Activated T-cell treated with anti-CD3 and anti-CD28 coated beads for 48 hours (primary cell): ENCODE measurements around the gene CDK14.
"Not testable (repeated sequence)": the region's sequence is repeated elsewhere in the genome, so short reads cannot be mapped to it uniquely, and the experiment has no call there.

Experiments
- DNase-seq: peaks from one replicate; pipeline ENCODE4 v3.0.0-alpha.2; 2020; ENCODE audit warnings: low read depth

The CDK14 gene

DNA sequence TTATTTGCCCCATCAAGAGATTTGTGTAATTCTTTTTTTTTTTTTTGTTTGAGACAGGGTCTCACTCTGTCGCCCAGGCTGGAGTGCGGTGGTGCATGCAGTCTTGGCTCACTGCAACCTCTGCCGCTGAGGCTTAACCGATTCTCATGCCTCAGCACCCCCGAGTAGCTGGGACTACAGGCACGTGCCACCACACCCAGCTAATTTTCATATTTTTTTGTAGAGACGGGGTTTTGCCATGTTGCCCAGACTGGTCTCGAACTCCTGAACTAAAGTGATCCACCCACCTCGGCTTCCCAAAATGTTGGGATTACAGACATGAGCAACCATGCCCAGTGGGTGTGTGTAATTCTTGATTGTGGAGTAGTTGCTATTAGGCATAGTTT lies 161.4 kb downstream of the CDK14 start:
- not testable (repeated sequence) for DNase-seq

DNA sequence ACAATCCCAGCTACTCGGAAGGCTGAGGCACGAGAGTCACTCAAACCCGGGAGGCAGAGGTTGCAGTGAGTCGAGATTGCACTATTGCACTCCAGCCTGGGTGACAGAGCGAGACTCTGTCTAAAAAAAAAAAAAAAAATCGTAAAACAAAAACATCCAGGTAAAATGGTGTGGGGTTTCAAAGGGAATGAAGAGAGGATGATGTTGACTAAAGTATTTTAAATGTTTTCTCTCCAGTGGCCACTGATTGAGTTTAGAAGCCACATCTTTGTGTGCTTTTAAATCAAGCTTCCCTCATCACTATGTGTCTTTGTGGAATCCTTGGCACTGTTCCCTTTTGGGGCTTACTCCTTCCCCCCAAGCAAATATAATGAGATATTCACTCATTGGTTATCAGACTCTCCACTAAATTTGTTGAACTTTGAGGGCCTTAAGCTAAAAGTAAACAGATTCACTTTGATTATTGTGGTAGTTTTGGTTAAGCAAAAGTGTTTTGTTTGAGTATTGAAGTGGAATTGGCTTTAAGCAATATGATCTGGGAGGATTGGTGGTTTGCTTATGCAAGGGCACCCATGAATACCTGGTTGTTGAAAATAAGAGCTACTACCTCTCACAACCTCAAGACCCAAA lies 162.9 kb downstream of the CDK14 start:
- no peak for DNase-seq

DNA sequence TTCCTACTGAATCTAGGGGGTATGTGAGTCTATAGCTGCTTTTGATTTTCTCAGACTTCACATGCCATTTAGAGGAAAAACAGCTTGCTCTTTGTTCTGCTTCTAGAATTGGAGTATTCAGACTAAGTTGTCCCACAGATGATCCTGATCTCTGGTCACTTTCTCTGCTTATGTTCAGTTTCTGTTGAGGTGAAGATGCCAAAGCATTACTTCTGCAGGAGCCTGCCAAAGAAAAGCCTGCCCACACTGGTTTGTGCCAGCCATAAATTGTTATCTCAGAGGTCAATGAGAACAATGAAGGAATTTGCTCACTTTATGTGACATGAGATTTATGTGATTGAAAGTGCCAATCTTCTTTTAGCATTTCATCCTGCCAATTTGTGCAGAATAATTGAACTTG lies 163.6 kb downstream of the CDK14 start:
- DNase-seq: no peak

DNA sequence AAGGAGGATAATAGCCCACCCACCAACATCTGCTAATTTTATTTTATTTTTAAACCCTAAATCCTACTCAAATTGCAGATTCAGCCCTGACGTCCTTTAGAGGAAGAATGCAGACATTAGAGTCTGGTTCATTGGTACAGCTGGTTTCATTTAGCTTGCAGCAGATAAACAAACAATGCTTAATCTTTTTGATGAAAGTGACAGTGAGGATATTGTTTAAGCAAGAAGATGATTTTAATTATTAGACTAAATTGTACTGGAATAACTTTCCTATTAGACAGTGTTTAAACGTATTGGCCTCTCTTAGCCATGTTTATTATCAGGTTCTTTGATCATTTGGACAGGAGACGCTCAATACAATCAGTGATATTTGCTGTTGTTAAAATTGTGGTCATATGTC lies 164.8 kb downstream of the CDK14 start:
- DNase-seq: no peak

DNA sequence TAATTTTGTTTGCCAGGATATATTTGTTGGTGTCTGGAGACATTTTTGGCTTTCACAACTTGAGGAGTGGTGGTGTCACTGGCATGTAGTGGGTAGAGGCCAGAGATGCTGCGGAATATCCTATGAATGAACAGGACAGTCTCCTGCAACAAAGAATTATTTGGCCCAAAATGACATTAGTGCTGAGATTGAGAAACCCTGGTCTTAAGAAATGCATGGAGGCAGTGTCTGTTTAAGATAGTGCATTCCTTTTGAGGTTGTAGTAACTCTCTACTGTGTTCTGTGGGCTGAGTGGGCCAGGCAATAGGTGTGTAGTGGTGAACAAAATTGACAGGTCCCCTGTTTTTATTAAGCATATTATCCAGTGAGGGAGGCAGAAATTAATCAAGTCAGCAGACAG lies 165.5 kb downstream of the CDK14 start:
- DNase-seq: no peak

DNA sequence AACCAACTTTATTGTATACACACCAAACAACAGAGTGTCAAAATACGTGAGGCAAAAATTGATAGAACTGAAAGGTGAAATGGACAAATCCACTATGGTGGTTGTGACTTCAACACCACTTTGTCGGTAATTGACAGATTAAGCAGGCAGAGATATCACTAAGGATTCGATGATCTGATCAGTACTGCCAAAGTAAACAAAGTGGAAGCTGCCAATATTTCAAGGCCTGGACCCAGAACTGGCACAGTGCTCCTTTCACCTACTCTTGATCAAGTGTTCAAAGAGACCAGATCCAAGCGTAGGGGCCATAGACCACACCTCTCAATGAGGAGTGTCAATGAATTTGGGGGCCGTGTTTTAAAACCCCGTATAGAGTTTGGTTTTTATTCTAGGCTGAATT lies 167.0 kb downstream of the CDK14 start:
- DNase-seq: no peak

DNA sequence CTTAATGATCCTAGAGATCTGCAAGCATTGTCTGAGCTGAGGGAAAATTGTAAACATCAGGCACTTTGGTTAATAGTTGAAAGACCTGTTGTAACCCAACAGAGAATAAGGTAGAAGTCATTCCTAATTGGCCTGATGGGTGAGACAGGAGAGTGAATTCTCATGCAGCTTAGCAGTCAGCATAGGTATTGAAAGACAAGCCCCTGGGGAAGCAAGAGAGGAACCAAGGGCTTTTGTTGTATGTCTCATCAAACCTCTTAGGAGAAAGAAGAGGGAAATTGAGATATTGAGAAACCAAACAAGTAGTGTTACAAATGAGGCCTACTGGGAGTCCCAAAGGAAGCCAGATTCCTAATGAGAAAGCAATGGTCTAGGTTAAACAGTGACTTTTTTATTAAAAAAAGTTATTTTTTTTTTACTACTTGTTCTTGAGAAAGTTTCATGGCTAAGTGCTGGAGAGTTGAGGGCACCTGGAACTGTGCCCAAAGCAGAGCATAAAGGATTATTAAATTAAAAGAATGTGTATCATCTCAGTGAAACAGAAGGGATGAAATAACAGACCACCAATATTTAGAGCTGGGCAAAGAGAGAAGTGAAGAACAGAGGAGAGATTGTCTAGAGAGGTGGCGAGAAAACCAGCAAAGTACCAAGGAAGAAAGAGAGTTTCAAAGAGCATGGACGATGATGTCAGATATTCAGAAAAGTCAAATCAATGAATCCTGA lies 168.9 kb downstream of the CDK14 start:
- no peak for DNase-seq

DNA sequence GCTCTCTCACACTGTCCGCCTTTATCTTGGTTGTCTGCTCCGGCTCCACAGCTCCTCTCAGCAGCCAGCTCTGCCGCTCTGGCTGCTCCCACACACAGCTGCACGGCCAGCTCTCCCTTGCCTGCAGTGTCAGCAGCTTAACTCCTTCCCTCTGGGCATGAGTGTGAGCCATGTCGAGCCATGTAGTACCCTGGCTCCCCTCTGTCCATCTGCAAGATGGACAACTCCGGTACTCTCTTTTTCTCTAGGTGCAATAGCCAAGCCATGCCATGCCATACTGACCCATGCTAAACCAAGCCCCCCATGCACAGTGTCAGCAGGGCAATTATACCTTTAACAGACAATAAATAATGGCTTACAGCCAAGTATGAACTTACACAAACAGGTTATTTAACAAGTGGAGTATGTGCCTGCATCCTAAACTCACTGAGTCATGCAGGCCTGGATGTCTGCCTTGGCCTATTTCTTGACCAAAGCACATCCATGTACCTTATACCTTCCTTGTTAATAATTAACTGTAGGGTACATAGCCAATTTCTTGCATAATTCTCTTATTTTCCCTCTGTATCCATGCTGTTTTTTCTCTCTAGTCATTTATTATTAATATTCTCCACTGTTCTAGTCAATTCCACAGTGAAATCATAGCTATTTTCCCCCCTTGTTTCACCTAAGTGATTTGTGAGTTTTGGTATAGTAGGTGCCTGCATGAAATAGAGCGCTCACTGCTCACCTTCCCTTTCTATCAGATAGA lies 170.9 kb downstream of the CDK14 start:
- no peak for DNase-seq

DNA sequence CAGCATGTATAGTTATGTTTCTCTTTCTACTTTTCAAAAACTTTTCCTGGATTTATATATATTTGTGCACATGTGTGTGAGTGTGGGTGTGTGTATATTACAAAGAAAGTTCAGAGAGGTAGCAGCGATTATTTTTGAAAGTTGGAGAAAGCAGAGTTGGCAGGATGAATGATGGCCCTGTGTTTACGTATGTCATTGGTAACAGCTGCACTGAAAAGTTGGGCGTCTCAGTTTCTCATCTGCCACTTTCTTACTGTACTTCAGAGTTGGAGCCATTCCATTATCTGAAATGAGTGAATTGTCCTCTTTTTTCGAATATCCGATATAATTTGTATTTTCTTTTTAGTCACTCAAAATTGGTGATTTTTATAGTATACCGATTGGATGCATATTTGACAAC lies 172.2 kb downstream of the CDK14 start:
- DNase-seq: no peak

DNA sequence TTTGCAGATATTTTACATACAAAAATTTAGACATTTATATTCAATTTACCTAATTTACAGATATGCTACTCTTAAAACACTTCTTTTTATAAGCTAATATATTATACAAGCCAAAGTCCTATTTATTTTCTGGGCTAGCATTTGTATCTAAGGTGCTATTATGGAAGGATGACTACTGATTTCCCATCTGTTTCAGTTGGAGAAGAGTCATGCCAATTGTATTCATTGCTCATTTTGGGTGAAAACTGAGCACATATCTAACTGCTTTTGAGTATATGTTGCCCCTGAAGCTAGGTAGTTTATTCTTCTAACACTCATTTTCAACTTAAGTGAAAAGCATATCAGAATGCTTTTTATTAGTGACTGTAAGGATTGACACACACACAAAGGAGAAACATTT lies 172.9 kb downstream of the CDK14 start:
- no peak for DNase-seq

DNA sequence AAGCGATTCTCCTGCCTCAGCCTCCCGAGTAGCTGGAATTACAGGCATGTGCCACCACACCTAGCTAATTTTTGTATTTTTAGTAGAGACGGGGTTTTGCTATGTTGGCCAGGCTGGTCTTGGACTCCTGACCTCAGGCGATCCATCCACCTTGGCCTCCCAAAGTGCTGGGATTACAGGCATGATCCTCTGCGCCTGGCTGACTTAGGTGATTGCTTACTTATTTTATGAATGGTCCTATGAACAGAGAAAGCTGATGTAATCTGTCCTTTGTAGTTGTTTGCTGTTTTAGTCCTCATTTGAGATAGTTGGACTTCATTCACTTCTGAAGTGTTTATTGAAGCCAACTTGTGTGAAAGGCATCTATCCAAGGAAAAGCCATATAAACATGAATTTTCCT lies 173.4 kb downstream of the CDK14 start:
- DNase-seq: not testable (repeated sequence)

DNA sequence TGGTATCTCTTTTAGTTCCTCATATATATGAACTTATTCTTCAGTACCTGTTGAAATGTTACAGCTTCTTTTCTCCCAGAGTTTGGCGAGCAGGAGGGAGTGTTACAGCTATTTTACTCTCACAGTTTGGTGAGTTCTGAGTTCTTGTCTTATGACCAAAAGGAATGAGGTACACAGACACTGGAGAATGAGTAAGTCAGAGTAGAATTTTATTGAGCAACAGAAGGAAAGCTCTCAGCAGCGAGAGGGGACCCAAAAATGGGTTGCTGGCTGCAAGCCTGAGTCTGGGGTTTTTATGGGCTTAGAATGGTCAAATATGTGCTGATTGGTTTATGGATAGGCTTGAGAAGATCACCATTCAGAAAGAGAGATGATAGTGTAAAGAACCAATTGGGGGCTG lies 175.2 kb downstream of the CDK14 start:
- DNase-seq: no peak

DNA sequence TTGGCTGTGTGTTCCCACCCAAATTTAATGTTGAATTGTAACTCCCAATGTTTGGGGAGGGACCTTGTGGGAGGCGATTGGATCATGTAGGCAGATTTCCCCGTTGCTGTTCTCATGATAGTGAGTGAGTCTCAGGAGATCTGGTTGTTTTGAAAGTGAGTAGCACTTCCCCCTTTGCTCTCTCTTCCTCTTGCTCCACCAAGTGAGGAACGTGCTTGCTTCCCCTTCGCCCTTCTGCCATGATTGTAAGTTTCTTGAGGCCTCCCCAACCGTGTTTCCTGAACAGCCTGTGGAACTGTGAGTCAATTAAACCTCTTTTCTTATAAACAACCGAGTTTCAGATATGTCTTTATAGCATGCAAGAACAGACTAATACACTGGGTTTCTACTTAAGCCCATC lies 176.3 kb downstream of the CDK14 start:
- no peak for DNase-seq

DNA sequence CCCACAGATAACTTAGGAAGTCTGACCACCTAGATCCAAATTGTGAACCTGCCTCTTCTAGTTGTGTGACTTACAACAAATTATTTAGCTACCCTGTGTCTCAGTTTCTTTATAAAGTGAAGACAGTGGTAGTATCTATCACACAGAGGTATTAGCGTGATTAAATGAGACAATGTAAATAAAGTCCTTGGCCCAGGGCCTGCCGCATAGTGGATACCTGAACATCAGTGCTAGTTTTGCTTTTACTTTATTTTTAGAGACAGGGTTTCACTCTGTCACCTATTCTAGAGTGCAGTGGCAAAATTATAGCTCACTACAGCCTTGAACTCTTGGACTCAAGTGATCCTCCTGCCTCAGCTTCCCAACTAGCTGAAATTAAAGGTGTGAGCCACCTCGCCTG lies 177.1 kb downstream of the CDK14 start:
- no peak for DNase-seq

DNA sequence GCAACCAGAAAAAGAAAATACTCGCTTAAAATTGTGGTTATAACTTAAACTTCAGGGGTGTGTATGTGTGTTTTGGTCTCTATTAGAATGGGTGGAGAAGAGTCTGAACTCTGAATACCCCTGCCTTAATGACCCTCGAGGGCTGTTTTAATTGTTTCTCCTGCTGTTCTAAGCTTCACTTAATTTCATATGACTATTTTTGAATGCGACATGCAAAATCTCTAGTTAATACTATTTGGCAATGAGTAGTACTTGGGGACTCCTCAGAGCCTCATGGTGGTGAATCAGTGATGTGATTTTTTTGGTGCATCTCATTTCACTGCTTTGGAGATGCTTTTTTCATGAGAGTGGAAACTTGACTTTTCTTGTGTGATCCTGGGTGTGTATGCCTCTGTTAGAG lies 178.6 kb downstream of the CDK14 start:
- no peak for DNase-seq

DNA sequence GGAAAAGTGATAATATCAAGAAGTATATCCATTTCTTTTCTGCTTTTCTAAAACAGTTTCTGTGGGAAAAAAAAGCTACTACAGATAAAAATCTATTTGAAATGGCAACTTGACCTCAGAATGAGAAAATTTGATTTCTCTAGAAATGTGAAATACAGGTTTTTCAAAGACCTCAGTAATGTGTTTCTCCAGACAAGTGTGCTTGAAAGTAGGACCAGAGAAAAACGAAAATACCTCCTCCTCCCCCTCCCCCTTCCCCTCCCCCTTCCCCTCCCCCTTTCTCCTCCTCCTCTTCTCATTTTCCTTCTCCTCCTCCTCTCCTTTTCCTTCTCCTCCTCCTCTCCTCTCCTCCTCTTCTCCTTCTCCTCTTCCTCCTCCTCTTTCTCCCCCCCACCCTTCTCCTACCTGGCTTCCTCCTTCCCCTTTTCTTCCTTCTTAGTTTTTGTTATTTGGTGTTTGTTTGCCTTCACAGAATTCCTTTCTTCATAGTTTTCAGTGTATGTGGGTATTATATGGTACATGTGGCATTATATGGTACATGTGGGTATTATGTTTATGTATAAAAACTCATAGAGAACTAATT lies 179.4 kb downstream of the CDK14 start:
- DNase-seq: no peak

DNA sequence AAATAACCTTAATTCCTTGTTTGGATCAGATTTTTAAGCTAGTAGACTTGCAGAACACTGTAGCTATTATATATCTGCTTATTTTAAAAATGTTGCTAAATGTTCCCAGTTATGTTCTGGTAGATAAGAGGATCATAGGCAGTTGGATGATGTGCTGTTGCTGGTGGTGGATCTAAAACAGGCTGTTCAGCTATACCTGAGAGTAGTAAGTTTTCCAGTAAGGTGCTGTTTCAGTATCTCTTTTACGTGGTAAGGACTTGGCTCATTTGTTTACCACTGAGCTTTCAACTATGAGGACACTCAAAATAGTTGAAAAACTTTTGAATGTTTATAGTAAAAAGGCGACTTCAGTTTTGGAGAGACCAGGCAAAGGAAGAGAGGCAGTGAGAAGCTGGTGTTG lies 180.9 kb downstream of the CDK14 start:
- no peak for DNase-seq

DNA sequence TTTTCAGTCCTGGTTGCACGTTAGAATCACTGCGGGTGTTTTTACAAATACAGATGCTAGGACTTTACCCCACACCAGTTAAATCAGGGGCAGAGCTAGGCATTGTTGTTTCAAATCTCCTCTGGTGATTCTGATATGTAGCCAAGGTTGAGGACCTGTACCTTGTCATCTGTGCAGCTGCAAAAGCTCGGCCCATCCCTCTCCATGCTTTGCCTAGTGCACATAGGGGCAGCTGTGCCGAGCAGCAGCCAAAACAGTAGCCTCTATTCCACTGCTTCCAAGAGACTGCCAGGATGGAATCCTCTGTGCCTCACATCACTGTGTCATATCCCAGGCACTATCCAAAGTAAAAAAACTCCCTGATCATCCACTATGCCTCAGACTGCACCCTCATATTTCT lies 181.3 kb downstream of the CDK14 start:
- no peak for DNase-seq

DNA sequence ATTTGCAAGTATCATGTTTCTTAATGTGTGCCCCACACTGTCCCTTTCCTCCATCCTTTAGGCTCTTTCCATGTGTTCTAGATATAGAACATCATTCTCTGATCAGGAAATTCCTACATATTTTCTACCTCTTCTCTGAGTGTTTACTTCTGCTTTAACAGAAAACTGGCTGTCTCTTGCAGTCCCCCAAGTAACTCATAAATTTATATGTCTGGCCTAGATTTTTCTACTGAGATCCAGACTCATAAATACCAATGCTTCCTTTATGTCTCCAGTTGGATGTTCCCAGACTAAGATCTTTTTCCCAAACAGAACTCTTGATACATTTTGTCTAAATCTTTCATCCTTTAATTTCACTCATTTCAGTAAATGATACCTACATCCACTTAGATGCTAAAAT lies 181.8 kb downstream of the CDK14 start:
- DNase-seq: no peak

DNA sequence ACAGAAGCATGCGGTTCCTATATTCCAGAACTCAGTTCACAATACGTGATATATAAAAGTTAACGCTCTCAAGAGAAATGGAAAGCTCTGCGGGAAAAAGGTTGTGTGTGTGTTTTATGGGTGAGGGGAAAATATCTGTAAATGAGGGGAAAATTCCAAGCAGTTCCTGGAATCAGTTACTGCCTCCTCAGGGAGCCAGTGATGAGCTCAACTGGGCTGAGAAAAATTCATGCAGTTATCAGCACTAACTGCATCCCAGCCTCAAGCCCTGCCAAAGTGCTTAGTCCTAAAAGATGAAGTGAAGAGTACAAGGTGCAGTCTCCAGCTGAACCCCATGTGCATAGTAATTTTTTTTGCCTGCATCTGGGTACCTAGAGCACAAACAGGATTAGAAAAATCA lies 191.9 kb downstream of the CDK14 start:
- no peak for DNase-seq

DNA sequence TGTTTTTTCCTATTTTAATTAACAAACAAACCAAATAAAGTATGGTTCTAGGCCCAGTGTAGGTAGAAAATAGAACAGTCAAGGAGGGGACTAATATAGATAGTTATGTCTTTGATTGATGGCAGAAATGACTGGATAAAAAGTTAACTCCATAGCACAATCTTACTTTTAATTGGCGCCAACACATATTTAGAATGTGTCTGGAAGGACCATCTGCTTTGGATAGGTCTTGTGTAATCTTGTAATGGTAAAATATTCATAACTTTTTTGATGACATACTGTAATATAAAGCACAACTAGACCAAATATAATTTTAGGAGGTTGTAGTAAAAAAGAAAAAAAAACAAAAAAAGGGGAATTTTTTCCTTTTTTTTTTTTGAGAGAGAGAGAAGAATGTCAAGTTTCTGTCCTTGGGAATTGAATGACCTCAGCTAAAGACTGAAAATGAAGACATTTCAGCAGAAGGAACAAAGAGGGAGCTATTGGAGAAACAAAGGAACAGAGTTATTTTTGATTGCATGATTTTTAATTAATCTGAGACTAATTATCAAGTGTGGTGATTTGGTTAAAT lies 193.7 kb downstream of the CDK14 start:
- no peak for DNase-seq

DNA sequence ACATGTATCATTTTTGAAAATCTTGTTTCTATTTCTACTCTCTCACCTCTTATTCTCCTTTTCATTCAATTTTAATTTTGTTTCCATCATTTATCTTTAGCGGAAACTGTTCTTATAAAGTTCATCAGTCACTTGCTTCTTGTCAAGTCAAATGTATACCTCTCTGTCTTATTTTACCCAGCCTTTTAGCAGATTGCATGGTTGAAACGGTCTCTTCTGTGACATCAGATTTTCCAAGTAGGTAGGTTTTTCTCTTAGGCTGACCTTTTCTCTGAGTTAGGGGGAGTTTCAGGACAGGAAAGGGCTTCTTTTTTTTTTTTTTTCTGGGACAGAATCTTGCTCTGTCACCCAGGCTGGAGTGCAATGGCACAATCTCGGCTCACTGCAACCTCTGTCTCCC lies 195.5 kb downstream of the CDK14 start:
- DNase-seq: no peak

DNA sequence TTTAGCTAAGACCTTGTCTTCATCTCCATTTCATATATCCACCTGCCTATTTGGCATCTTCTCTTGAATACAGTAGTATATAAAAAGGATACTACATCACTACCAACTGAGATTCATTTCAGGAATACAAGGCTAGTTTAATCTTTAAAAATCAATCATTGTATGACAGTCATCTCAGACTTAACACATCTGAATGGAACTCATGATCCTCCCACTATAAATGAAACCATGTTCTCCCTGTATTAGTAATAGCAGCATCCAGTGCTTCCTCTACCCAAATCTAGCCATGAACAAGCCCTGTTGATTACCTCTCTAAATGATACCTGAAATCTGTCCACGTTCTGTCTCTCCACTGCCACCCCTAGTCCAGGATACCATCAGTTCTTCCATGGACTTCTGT lies 196.2 kb downstream of the CDK14 start:
- DNase-seq: no peak
